Ascending aorta (tissue), 2 donors: ENCODE data around the gene OCRL. TPM values are rescaled to one million over a fixed set of nuclear protein-coding genes. Genes with fewer than 3 reads are reported as not detected.
"Not testable (repeated sequence)": the region's sequence is repeated elsewhere in the genome, so short reads cannot be mapped to it uniquely, and the experiment has no call there.

Experiments
- DNase-seq, 2 donors: peaks; one replicate each; pipeline ENCODE4 v3.0.0-alpha.2; 2019; ENCODE audit warnings: low spot score in 2 of 2
- H3K27ac ChIP-seq, 2 donors: fragments of 200-600 bp; sonication (generic); one replicate each; pipeline ENCODE4 v1.5.1; 2016 to 2017; ENCODE audit warnings: mild to moderate bottlenecking in 1 of 2
- H3K27me3 ChIP-seq: fragments of 200-600 bp; sonication (generic); one replicate; pipeline ENCODE4 v1.5.1; 2017
- H3K36me3 ChIP-seq, 2 donors: fragments of 200-600 bp; sonication (generic); one replicate each; pipeline ENCODE4 v1.5.1; 2016
- H3K4me1 ChIP-seq, 2 donors: fragments of 200-600 bp; sonication (generic); one replicate each; pipeline ENCODE4 v1.5.1; 2016 to 2017; ENCODE audit warnings: mild to moderate bottlenecking in 1 of 2
- H3K4me3 ChIP-seq, 2 donors: fragments of 200-600 bp; sonication (generic); one replicate each; pipeline ENCODE4 v1.5.1; 2016 to 2017; ENCODE audit warnings: mild to moderate bottlenecking in 1 of 2
- H3K9me3 ChIP-seq, 2 donors: fragments of 200-600 bp; sonication (generic); one replicate each; pipeline ENCODE4 v1.5.1; 2016
- CTCF ChIP-seq, 3 experiments: fragments of 200-600 bp in 2 of 3; fragments of 450-650 bp in 1 of 3; sonication (generic) in 2 of 3; IDR thresholded peaks; one replicate each; pipeline ENCODE4 v1.5.1; 2016 to 2019; ENCODE audit warnings: antibody characterized with exemption in 3 of 3, mild to moderate bottlenecking in 1 of 3, moderate library complexity in 1 of 3
- intact Hi-C: fragments of 100-400 bp; cut with DNase I; formaldehyde crosslinking; loops from one replicate; pipeline ENCODE4 v1.15.1; 2023
- total RNA-seq: library from RNA; depleted of rRNA; stranded (reverse); fragments of >200 nt; gene quantifications from one replicate; pipeline ENCODE4 v1.1.0, GENCODE V29; 2016

The OCRL gene
- total RNA-seq, 1 donor from 2014 or later, result 22.4 TPM

- Histone ChIP-seq H3K27ac (no peak overlapping the region), H3K4me1 (no peaks in the 10 kb centered on the region), H3K27me3 (no peaks in the 10 kb centered on the region), H3K4me3 (no peak overlapping the region), H3K36me3 (peaks cover 6 to 17% of the 10 kb centered on the region in 2 donors), H3K9me3 (no peaks in the 10 kb centered on the region)
- no peak for DNase-seq
- intact Hi-C loops, result no loop called here
- TF ChIP-seq CTCF (IDR thresholded peaks at IDR 0.05), result no peak
Observed at GRCh38 chrX:129565046-129565650, 25.1 kb downstream of the OCRL start.

GRCh38 chrX:129566073-129566472 lies 26.0 kb downstream of the OCRL start:
- H3K27ac ChIP-seq, result no peak overlapping the region
- no peaks in the 10 kb centered on the region for H3K27me3 ChIP-seq
- no peak overlapping the region for H3K4me3 ChIP-seq
- no peak for TF ChIP-seq CTCF (IDR thresholded peaks at IDR 0.05)
- no peak for DNase-seq
- H3K4me1 ChIP-seq, result no peaks in the 10 kb centered on the region
- H3K9me3 ChIP-seq, result no peaks in the 10 kb centered on the region
- intact Hi-C loops, result no loop called here
- peaks cover 10 to 11% of the 10 kb centered on the region in 2 donors for H3K36me3 ChIP-seq

GRCh38 chrX:129568349-129568748 lies 28.3 kb downstream of the OCRL start:
- H3K27me3 ChIP-seq, result no peaks in the 10 kb centered on the region
- H3K9me3 ChIP-seq, result no peaks in the 10 kb centered on the region
- no peak overlapping the region for H3K4me3 ChIP-seq
- DNase-seq, result no peak
- peaks cover 6 to 7% of the 10 kb centered on the region in 2 donors for H3K36me3 ChIP-seq
- peaks cover 0 to 2% of the 10 kb centered on the region in 2 donors for H3K4me1 ChIP-seq
- TF ChIP-seq CTCF (IDR thresholded peaks at IDR 0.05), result no peak
- H3K27ac ChIP-seq, result no peak overlapping the region
- intact Hi-C loops, result no loop called here

GRCh38 chrX:129572422-129572821 lies 32.4 kb downstream of the OCRL start:
- intact Hi-C loops, result no loop called here
- peaks cover 7 to 14% of the 10 kb centered on the region in 2 donors for H3K36me3 ChIP-seq

GRCh38 chrX:129573652-129574051 lies 33.6 kb downstream of the OCRL start:
- H3K4me3 ChIP-seq, H3K9me3 ChIP-seq, H3K27me3 ChIP-seq, H3K4me1 ChIP-seq, H3K27ac ChIP-seq, DNase-seq, intact Hi-C loops: not testable (repeated sequence)
- H3K36me3 ChIP-seq, result peaks cover 7 to 14% of the 10 kb centered on the region in 2 donors

More at GRCh38 chrX:129572422-129572821, 32.4 kb downstream of the OCRL start:
- TF ChIP-seq CTCF (IDR thresholded peaks at IDR 0.05), result no peak
- no peaks in the 10 kb centered on the region for H3K9me3 ChIP-seq
- peaks cover 0 to 9% of the 10 kb centered on the region in 2 donors for H3K4me1 ChIP-seq
- H3K27me3 ChIP-seq, result no peaks in the 10 kb centered on the region
- H3K27ac ChIP-seq, result peak overlapping the region in 1 of 2 donors; percentile 9
- H3K4me3 ChIP-seq, result no peak overlapping the region
- DNase-seq, result no peak

GRCh38 chrX:129574214-129574613 lies 34.2 kb downstream of the OCRL start:
- Histone ChIP-seq H3K27me3 (no peaks in the 10 kb centered on the region), H3K27ac (no peak overlapping the region), H3K4me1 (peaks cover 0 to 9% of the 10 kb centered on the region in 2 donors), H3K36me3 (peaks cover 7 to 10% of the 10 kb centered on the region in 2 donors), H3K4me3 (no peak overlapping the region), H3K9me3 (no peaks in the 10 kb centered on the region)
- no peak for TF ChIP-seq CTCF (IDR thresholded peaks at IDR 0.05)
- no peak for DNase-seq
- intact Hi-C loops, result no loop called here
